Stimulated activated CD8-positive, alpha-beta memory T cell treated with anti-CD3 and anti-CD28 coated beads, Interleukin-4, amount 100 ng/mL, for 24 hours (primary cell): ENCODE results near the gene AGBL5.

ENCODE experiments used
- DNase-seq: peaks from one replicate; pipeline ENCODE4 v3.0.0-alpha.2; 2020; ENCODE audit warnings: low read depth

AGBL5 gene

DNA sequence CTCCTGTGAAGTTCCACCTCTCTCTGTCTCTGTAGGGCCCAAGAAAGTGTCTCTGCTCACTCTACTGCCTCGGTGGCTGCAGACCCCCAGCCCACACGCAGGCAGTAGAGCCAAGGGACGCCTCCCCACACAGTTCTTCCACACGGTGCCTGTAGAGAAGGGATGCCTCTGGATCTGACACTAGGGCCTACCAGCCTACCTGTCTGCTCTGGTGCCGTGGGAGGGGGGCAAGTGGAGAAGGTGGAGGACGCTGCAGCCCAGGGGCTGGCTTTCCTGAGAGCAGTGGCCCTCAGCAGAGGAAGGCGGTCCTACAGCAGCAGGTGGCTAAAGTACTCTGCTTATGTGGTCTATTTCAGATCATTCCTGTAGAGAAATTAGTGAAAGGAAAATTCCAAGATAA is 27.7 kb upstream of the AGBL5 start:
- no peak for DNase-seq

DNA sequence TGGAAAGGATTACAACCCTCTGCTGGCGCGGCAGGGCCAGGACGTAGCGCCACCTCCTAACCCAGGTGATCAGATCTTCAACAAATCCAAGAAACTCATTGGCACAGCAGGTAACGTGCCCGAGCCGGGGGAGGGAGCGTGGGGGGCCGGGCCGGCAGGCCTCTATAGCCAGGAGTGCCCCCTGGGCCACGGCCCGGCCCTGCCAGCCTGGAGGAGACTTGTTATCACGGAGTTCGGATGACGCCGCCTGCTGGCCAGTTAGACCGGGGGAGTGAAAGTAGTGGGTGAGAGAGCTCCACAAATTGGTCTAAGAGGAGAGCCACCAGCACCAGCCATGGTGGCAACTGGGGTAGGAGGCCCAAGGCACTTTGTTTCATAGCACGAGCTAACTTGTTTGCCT is 27.3 kb upstream of the AGBL5 start:
- DNase-seq: no peak

DNA sequence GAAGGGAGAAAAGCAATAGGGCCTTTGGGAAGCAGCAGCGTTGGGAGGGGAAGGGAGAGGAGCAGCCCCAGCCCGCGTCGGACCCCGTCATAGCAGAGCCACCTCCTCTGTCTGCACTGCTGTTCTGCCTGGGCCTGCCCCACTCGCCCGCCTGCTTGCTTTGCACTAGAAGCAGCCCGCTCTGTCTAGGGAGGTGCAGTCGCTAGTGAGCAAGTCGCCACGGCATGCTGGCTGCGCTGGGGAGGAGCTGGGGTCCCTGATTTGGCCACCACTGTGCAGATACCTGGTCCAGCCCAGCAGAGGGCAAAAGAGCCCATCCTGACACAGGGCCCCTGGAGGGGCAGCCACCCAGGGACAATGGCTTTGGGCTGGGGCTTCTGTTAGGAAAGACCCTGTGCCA is 26.7 kb upstream of the AGBL5 start:
- no peak for DNase-seq

DNA sequence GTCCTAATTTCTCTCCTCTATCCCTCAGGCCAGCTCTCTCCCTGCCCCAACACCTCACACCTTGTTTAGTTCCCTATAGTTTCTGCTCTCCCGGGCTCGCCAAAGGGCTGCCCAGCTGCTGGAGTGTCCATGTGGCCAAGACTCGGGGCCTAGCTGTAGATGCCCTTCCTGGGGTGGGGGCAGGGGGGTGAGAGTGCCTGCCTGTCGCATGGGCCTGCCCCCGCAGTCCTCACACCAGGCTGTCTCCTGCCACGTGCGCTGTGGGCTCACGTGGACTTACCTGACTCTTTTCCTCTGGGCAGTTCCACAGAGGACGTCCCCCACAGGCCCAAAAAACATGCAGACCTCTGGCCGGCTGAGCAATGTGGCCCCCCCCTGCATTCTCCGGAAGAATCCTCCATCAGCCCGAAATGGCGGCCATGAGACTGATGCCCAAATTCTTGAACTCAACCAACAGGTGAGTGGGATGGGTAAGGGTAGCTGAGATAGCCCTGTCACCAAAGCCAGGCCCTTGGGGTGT is 26.1 kb upstream of the AGBL5 start:
- DNase-seq: no peak

GRCh38 chr2:27025861-27026851 is 25.3 kb upstream of the AGBL5 start:
- DNase-seq: no peak

DNA sequence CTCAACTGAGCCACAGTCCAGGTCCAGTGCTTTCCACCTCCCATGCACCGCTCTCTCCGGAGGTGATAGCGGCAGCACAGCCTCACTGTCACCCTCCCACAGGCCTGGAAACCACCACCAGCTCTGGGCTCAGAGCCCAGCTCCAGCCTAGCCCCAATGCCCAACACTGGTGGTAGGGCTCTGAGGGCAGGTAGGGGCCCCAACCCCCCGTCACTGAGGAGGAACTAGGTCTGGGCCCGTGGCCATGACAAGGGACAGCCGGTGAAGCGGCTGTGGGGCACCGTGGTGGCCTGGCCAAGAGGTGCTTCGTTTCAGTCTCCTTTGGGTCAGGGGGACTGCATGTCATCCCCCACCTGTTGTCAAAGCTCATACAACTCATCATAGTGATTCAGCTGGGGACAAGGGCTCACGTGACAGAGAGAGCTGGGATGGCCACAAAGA is 24.2 kb upstream of the AGBL5 start:
- DNase-seq: no peak

DNA sequence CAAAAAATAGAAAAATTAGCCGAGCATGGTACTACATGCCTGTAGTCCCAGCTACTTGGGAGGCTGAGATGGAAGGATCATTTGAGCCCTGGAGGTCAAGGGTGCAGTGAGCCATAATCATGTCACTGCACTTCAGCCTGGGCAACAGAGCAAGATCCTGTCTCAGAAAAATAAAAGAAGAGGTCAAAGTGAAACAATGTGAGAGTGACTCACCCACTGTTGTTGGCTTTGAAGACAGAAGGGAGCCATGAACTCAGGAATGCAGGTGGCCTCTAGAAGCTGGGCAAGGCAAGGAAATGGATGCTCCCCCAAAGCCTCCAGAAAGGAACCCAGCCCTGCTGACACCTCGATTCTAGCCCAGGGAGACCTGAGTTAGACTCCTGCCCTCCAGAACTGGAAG is 22.4 kb upstream of the AGBL5 start:
- DNase-seq: no peak

- DNase-seq: peak; percentile 77
Measured at GRCh38 chr2:27032495-27033252, 18.8 kb upstream of the AGBL5 start, which contains the start of gene TMEM214. TSS of gene TMEM214 (plus strand) at chr2:27032965. CDS start at chr2:27033016, 51 bp downstream.

DNA sequence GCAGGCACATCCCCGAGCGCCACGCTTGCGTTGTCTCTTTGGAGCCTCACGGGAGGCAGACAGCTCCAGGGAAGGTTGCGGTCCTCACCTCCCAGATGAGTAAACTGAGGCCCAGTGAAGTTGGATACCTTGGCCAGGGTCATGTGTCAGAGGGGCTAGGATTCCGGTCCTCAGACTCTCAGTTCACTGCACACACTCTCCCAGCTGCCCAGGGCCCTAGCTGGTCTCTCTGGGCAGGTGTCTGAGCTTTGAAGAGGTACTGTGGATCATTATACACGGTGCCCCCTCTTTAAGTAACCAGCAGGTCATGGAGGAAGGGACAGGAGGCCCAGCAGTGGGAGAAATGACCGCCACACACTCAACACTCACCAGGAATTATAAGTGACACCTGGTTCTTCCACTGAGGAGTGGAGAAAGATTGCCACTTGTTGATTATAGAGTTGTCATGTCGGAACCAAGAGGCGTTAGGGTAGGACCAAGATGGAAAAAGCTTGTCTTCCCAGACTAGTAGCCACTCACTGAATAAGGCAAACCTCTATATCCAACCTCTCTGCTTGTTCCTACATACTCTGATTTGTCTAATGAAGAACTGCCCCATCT is 18.1 kb upstream of the AGBL5 start:
- no peak for DNase-seq

- DNase-seq: no peak
Measured at GRCh38 chr2:27038012-27038411, 13.5 kb upstream of the AGBL5 start.

- DNase-seq: no peak
Measured at GRCh38 chr2:27038631-27039339, 12.7 kb upstream of the AGBL5 start.

DNA sequence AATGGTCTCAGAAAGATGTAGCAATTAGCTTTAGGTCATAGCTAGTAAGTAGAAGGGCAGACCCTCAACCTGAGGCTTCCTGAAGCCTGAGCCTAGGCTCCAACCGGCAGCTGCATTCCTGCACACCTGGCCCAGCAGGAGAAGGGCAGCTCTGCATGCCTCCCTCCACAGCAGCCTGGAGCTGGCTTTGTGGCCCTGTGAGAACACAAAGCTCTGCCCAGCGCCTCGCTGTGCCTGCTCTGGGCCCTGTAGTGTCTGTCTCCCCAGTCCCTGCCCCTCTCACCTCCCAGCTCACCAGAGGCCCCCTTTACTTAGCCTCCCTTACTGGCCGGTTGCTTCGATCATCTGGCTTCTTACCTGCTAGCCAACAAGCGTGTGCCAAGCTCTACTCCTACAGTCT is 12.0 kb upstream of the AGBL5 start:
- DNase-seq: no peak

DNA sequence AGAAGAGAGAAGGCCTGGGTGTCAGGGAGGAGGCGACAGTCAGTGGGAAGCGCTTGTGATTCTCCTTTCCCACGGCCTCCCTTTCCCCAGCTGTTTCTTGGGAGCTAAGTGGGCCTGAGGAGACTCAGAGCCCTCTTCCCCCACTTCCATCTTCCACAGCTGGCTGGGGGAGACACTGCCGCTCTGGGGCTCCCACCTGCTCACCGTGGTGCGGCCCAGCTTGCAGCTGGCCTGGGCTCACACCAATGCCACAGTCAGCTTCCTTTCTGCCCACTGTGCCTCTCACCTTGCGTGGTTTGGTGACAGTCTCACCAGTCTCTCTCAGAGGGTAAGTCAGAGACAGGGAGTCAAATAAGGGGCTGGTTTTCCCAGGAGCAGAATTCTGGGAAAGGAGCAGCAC is 11.6 kb upstream of the AGBL5 start:
- no peak for DNase-seq

- no peak for DNase-seq
Measured at GRCh38 chr2:27040282-27040681, 11.2 kb upstream of the AGBL5 start.

- DNase-seq: no peak
Measured at GRCh38 chr2:27041752-27042151, 9.7 kb upstream of the AGBL5 start.

- DNase-seq: no peak
Measured at GRCh38 chr2:27042159-27042661, 9.3 kb upstream of the AGBL5 start.

DNA sequence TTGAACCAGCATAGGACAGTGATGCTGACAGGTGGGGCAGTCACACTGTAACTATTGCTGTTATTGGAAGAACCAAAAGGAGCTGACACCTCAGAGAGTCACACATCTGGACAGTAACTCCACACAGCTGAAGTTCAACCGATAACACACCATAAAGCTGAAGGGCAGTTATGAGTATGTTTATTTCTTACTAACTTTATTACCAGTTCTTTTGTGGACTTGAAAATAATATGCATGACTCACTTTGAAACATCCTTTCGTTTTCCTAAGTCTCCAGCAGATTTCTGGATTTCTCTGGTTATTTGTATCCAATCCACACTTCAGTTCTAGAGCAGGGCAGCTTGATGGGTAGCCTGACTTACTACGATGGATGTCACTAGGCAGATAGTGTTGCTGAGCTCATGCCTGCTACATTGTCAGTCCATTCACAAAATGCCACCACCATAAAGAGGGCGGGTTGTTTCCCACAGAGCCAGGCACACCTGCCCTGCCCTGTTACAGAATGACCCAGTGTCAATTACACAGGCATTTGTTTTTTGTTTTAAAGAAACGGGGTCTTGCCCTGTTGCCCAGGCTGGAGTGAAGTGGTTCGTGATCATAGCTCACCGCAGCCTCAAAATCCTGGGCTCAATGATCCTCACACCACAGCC is 8.4 kb upstream of the AGBL5 start:
- no peak for DNase-seq

DNA sequence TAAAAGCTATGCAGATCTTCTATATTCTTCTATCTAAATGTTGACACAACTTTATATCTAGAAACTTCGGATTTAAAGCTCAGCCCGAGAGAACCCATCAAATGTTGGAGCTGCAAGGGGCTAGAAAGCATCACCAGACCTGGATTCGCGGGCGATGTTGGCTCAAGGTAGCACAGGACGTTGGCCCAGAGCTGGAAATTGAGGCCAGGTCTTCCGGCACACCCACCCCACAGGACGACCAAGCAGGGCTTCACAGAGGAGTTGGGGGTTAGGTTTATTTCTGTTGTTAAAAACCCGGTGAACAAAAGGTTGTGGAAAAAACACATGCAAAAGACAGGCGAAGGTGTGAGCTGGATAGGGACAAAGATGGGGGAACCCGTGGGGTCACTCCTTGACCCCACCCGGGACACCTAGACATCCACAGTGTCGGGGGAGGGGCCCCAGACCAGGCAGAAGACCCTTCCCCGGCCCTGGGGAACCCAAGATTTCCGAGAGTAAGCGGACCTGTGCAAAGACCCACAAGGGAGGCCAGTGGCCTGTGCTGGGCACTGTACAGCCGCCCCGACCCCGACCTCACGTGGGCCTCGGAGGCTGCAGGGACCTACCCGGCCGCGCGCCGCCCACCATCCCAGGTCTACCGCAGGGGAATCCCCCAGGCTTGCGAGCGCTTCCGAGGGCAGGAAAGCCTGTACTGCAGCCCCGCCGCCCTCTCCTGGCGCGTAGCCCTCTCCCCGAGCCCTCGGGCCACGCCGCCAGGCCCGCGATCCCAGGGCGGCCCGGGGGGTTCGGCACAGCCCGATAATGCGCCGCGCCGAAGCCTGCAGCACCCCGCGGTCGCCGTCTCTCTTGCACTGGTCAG is 1.8 kb upstream of the AGBL5 start:
- peak; percentile 61 for DNase-seq

GRCh38 chr2:27050281-27050995 is 1.0 kb upstream of the AGBL5 start:
- peak; percentile 77 for DNase-seq
